GM03348 (cell line): ENCODE measurements around the gene ENPP1.

Experiments used
- DNase-seq: peaks from one replicate; pipeline ENCODE4 v3.0.0; 2012; ENCODE audit warnings: low spot score

ENPP1 gene

GRCh38 chr6:131787079-131787478 is 20.7 kb upstream of the ENPP1 start:
- peak; percentile 26 for DNase-seq

- peak; percentile 49 for DNase-seq
Observed at GRCh38 chr6:131787766-131788712, 19.8 kb upstream of the ENPP1 start.

- no peak for DNase-seq
Observed at GRCh38 chr6:131789219-131789618, 18.6 kb upstream of the ENPP1 start.

GRCh38 chr6:131791476-131791875 is 16.3 kb upstream of the ENPP1 start:
- DNase-seq: no peak

- no peak for DNase-seq
Observed at GRCh38 chr6:131792091-131792496, 15.7 kb upstream of the ENPP1 start.

- DNase-seq: no peak
Observed at GRCh38 chr6:131795366-131795765, 12.5 kb upstream of the ENPP1 start.

- no peak for DNase-seq
Observed at GRCh38 chr6:131802347-131802746, 5.5 kb upstream of the ENPP1 start.

- no peak for DNase-seq
Observed at GRCh38 chr6:131803007-131803769, 4.6 kb upstream of the ENPP1 start.

- no peak for DNase-seq
Observed at GRCh38 chr6:131804131-131804530, 3.7 kb upstream of the ENPP1 start.

GRCh38 chr6:131807321-131807643 is 538 bp upstream of the ENPP1 start:
- no peak for DNase-seq

GRCh38 chr6:131808460-131809269 is 845 bp downstream of the ENPP1 start:
- no peak for DNase-seq

GRCh38 chr6:131811500-131811899 is 3.7 kb downstream of the ENPP1 start:
- DNase-seq: no peak

- no peak for DNase-seq
Observed at GRCh38 chr6:131813991-131814390, 6.2 kb downstream of the ENPP1 start.

- no peak for DNase-seq
Observed at GRCh38 chr6:131816869-131817268, 9.0 kb downstream of the ENPP1 start.

GRCh38 chr6:131819572-131820124 is 11.8 kb downstream of the ENPP1 start:
- peak; percentile 28 for DNase-seq

GRCh38 chr6:131821010-131821807 is 13.4 kb downstream of the ENPP1 start:
- no peak for DNase-seq

GRCh38 chr6:131822119-131822518 is 14.3 kb downstream of the ENPP1 start:
- no peak for DNase-seq

- peak; percentile 41 for DNase-seq
Observed at GRCh38 chr6:131823276-131823902, 15.6 kb downstream of the ENPP1 start.

GRCh38 chr6:131825946-131826345 is 18.1 kb downstream of the ENPP1 start:
- DNase-seq: no peak

GRCh38 chr6:131828080-131828479 is 20.3 kb downstream of the ENPP1 start:
- peak; percentile 70 for DNase-seq

GRCh38 chr6:131828951-131829350 is 21.1 kb downstream of the ENPP1 start:
- DNase-seq: no peak
